Measurements from ENCODE around the gene IPMK. TPM values are rescaled to one million over a fixed set of nuclear protein-coding genes. Genes with fewer than 3 reads are reported as not detected.
A peak's percentile ranks its signal among the peaks of the same experiment; 100 is the strongest.

Gene IPMK
- total and polyA plus RNA-seq, 9 of the 15 experiments (the other 6 are each of a cell fraction or from before 2014, with no cell fraction given), result 0.98 to 4.4 (median 2.7) TPM

DNA sequence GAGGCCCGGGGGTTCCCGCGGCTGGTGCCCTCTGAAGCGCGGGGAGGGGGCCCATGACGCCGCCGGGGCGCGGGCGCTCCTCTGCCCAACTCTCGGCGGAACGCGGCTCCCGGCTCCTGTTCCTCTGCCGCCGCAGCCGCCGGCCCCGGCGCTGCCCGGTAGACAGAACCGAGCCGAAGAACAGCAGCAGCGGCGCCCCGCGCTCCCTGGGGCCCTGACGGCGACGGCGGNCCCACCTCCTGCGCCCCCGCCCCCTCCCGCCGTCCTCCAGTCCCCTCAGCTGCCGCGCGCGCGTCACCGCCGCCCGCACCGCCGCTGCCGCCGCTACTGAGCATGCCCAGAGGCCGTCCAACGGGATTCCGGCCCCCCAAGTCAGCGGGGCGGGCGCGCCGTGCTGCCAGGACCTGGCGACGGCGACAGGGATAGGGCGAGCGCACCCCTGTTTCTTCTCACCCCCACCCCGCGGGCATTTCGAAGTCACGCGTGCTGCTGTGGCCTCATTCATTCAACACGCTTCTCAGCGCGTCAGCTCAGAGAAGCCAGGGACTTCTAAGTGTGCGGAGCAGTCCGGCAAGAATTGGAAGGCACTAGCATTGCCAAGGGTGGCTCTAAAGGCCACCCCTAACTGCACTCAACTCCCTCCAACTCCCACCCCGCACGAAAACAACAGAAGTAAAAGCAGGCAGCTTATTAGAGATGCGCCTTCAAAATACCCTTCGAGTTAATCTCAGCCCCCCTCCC is at the start of gene IPMK (continued):
- TF ChIP-seq, protein P1, sequence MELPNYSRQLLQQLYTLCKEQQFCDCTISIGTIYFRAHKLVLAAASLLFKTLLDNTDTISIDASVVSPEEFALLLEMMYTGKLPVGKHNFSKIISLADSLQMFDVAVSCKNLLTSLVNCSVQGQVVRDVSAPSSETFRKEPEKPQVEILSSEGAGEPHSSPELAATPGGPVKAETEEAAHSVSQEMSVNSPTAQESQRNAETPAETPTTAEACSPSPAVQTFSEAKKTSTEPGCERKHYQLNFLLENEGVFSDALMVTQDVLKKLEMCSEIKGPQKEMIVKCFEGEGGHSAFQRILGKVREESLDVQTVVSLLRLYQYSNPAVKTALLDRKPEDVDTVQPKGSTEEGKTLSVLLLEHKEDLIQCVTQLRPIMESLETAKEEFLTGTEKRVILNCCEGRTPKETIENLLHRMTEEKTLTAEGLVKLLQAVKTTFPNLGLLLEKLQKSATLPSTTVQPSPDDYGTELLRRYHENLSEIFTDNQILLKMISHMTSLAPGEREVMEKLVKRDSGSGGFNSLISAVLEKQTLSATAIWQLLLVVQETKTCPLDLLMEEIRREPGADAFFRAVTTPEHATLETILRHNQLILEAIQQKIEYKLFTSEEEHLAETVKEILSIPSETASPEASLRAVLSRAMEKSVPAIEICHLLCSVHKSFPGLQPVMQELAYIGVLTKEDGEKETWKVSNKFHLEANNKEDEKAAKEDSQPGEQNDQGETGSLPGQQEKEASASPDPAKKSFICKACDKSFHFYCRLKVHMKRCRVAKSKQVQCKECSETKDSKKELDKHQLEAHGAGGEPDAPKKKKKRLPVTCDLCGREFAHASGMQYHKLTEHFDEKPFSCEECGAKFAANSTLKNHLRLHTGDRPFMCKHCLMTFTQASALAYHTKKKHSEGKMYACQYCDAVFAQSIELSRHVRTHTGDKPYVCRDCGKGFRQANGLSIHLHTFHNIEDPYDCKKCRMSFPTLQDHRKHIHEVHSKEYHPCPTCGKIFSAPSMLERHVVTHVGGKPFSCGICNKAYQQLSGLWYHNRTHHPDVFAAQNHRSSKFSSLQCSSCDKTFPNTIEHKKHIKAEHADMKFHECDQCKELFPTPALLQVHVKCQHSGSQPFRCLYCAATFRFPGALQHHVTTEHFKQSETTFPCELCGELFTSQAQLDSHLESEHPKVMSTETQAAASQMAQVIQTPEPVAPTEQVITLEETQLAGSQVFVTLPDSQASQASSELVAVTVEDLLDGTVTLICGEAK (IDR thresholded peaks at IDR 0.05), result peak; percentile 35
- TF ChIP-seq, protein P1 (CRISPR knock-in tag; IDR thresholded peaks at IDR 0.05), result no peak
- TF ChIP-seq RBBP5 (IDR thresholded peaks at IDR 0.05; ENCODE audit: borderline replicate concordance, insufficient read depth, low read length, poor library complexity, severe bottlenecking) (peak; percentile 86), HNRNPK (IDR thresholded peaks at IDR 0.05; ENCODE audit: low read depth, low read length, poor library complexity, severe bottlenecking) (no peak), SAFB2 (IDR thresholded peaks at IDR 0.05; ENCODE audit: borderline replicate concordance, low read depth, low read length, severe bottlenecking) (no peak), TBP (optimal IDR thresholded peaks at IDR 0.05; ENCODE audit: low read depth, low read length) (peak; percentile 11), JUN (IDR thresholded peaks at IDR 0.05; ENCODE audit: borderline replicate concordance, low read depth, low read length) (peak; percentile 24; the same call in 1 of the 2 replicates), JUN (CRISPR knock-in tag; IDR thresholded peaks at IDR 0.05; ENCODE audit: borderline replicate concordance) (no peak), TGIF2 (CRISPR knock-in tag; IDR thresholded peaks at IDR 0.05) (no peak), MTA3 (IDR thresholded peaks at IDR 0.05; ENCODE audit: borderline replicate concordance) (peak; percentile 21; the same call in 1 of the 2 replicates), ZBTB17 (CRISPR knock-in tag; IDR thresholded peaks at IDR 0.05) (peak; percentile 55; the same call in 1 of the 2 replicates), TFAM (CRISPR knock-in tag; conservative IDR thresholded peaks at IDR 0.05) (no peak), ZNF354B (CRISPR knock-in tag; IDR thresholded peaks at IDR 0.05) (no peak), CBX1 (IDR thresholded peaks at IDR 0.05; ENCODE audit: low read depth) (peak; percentile 34; the same call in 1 of the 2 replicates), ZC3H4 (CRISPR knock-in tag; IDR thresholded peaks at IDR 0.05; ENCODE audit: borderline replicate concordance) (no peak), SNIP1 (IDR thresholded peaks at IDR 0.05; ENCODE audit: low read depth) (no peak), RNF2 (IDR thresholded peaks at IDR 0.05) (peak; percentile 28; the same call in 1 of the 2 replicates), ZNF347 (CRISPR knock-in tag; IDR thresholded peaks at IDR 0.05; ENCODE audit: low read depth) (no peak), XRCC4 (IDR thresholded peaks at IDR 0.05; ENCODE audit: extremely low read depth, insufficient read depth, insufficient read length) (no peak)
